ENCODE results near the gene NFE2L2. TPM values are rescaled to one million over a fixed set of nuclear protein-coding genes. Genes with fewer than 3 reads are reported as not detected.

The NFE2L2 gene
- total and polyA plus RNA-seq, 9 of the 15 experiments (the other 6 are each of a cell fraction or from before 2014, with no cell fraction given), result 29.3 to 120 (median 59.3) TPM

GRCh38 chr2:177217247-177217843, 47.2 kb downstream of the NFE2L2 start (continued):
- no peak for TF ChIP-seq KDM4B (IDR thresholded peaks at IDR 0.05; ENCODE audit: borderline replicate concordance in 2 of 2, low read depth in 1 of 2)
- no peak for TF ChIP-seq POLR2G (IDR thresholded peaks at IDR 0.05; ENCODE audit: low read depth, low read length)
- TF ChIP-seq RBM22 (IDR thresholded peaks at IDR 0.05; ENCODE audit: low read depth, low read length, poor library complexity, severe bottlenecking), result no peak
- TF ChIP-seq MNT (conservative IDR thresholded peaks at IDR 0.05), result no peak
- TF ChIP-seq HBP1 (CRISPR knock-in tag; IDR thresholded peaks at IDR 0.05), result 0 out of 2 replicates have a peak, but pooled peaks have one; percentile 66
- peak; percentile 57 for TF ChIP-seq RBFOX2 (IDR thresholded peaks at IDR 0.05; ENCODE audit: low read depth, low read length)
- 0 out of 2 replicates have a peak, but pooled peaks have one; percentile 53 for TF ChIP-seq ERF (CRISPR knock-in tag; IDR thresholded peaks at IDR 0.05)
- no peak for TF ChIP-seq NFE2 (IDR thresholded peaks at IDR 0.05; ENCODE audit: low read depth)
- no peak for TF ChIP-seq ZNF407 (IDR thresholded peaks at IDR 0.05; ENCODE audit: low read depth)
- TF ChIP-seq ZNF121 (CRISPR knock-in tag; conservative IDR thresholded peaks at IDR 0.05), result 0 out of 2 replicates have a peak, but pooled peaks have one; percentile 10
- no peak for TF ChIP-seq MTA1 (IDR thresholded peaks at IDR 0.05; ENCODE audit: borderline replicate concordance)
- no peak for TF ChIP-seq CCNT2 (IDR thresholded peaks at IDR 0.05; ENCODE audit: borderline replicate concordance, extremely low read depth, insufficient read length, low read depth, low read length)
- TF ChIP-seq ZEB2 (IDR thresholded peaks at IDR 0.05), result no peak
- no peak for TF ChIP-seq TAF9B (IDR thresholded peaks at IDR 0.05; ENCODE audit: partially characterized antibody)

Data from K562 (cell line).